ENCODE results near the gene PHF21A. TPM values are rescaled to one million over a fixed set of nuclear protein-coding genes. Genes with fewer than 3 reads are reported as not detected.

The PHF21A gene
- total and polyA plus RNA-seq, 2 of the 8 experiments (the other 6 are each of a cell fraction or from before 2014, with no cell fraction given) = 17.6 to 40.3 TPM

DNA sequence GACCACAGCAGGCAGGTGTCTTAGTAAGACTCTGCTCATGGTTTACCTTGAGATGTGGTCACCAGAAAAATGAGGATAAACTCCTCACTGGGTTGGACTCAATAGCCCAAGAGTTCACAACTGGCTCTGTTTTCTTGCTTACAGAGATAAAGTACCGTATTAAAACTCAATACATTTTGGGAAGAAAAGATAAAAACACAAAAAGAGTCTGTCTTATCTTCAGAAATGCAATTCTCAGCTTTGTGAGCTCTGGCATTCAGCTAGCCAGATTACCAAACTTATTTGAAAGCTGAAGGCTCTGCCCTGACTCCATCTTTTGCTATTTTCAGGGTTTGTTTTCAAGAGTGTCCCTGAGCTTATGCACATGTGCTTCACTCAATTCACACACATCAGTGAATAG is 75.4 kb downstream of the PHF21A start:
- no peaks in the 10 kb centered on the region for H3K79me1 ChIP-seq (ENCODE audit: low read depth, low read length)
- H3K23me2 ChIP-seq (ENCODE audit: low read depth, low read length) = no peaks in the 10 kb centered on the region; the same call in 1 of the 2 replicates
- no peak overlapping the region for H3K4ac ChIP-seq (replicated peaks; ENCODE audit: insufficient read length, low read depth, low read length)
- H3K27me3 ChIP-seq (replicated peaks in 1 of 4; ENCODE audit: control insufficient read depth in 3 of 4, extremely low read depth in 1 of 4, insufficient read depth in 3 of 4, low read length in 3 of 4) = no peaks in the 10 kb centered on the region
- H2BK20ac ChIP-seq (ENCODE audit: low read length) = no peak overlapping the region
- no peak overlapping the region for H2AFZ ChIP-seq (ENCODE audit: low read length)
- H4K20me1 ChIP-seq (replicated peaks in 1 of 2; ENCODE audit: control insufficient read depth in 1 of 2, insufficient read depth in 2 of 2, low read length in 2 of 2) = no peaks in the 10 kb centered on the region
- no peak overlapping the region for H3K56ac ChIP-seq (replicated peaks; ENCODE audit: insufficient read length, low read depth, low read length)
- H3K9me3 ChIP-seq (ENCODE audit: insufficient read depth in 2 of 2, low read depth in 1 of 2, low read length in 1 of 2) = no peaks in the 10 kb centered on the region
- no peak overlapping the region for H4K8ac ChIP-seq (ENCODE audit: extremely low read depth, insufficient read depth, low read length)
- no peak overlapping the region for H2BK15ac ChIP-seq (ENCODE audit: low read length)
- POLR2A ChIA-PET (ENCODE audit: partially characterized antibody) = interaction anchor here (0.6 to 1.2 kb wide), 3 partner anchors 8 to 54 kb away, joined by 3 read pairs; no protein-coding TSS in a partner anchor
- no peak overlapping the region for H3K14ac ChIP-seq (ENCODE audit: insufficient read length)
- no peak for FAIRE-seq
- no peak overlapping the region for H4K5ac ChIP-seq (ENCODE audit: insufficient read length, low read depth, low read length)
- H3K36me3 ChIP-seq (ENCODE audit: control insufficient read depth in 2 of 4, insufficient read depth in 4 of 4, low read length in 3 of 4) = no peaks in the 10 kb centered on the region
- H3K27ac ChIP-seq (ENCODE audit: low read depth, low read length) = no peak overlapping the region
- no peak overlapping the region for H3K4me3 ChIP-seq (ENCODE audit: extremely low read depth in 1 of 4, insufficient read depth in 2 of 4, low read depth in 3 of 4, low read length in 4 of 4)
- H3K4me2 ChIP-seq (ENCODE audit: insufficient read depth in 1 of 2, low read depth in 2 of 2, low read length in 2 of 2) = no peak overlapping the region; a peak in 1 of 4 replicates
- H3K9ac ChIP-seq (replicated peaks in 1 of 4; ENCODE audit: extremely low read depth in 1 of 4, low read depth in 3 of 4, low read length in 3 of 4) = no peak overlapping the region
- H3K79me2 ChIP-seq (ENCODE audit: control insufficient read depth in 1 of 2, insufficient read depth in 2 of 2, low read length in 2 of 2) = peaks cover 0 to 3% of the 10 kb centered on the region in 2 experiments; a peak in 1 of 4 replicates
- TF ChIP-seq CREB1 (IDR thresholded peaks at IDR 0.05) (no peak), SIX5 (IDR thresholded peaks at IDR 0.05; ENCODE audit: low read depth, low read length) (no peak)
- no peak overlapping the region for H2BK120ac ChIP-seq (replicated peaks; ENCODE audit: low read depth, low read length)
- CTCF ChIA-PET (ENCODE audit: partially characterized antibody) = interaction anchor here (0.5 to 0.6 kb wide), 3 partner anchors 81 to 1691 kb away, joined by 3 to 4 read pairs (median 3); no protein-coding TSS in a partner anchor
- H2AK5ac ChIP-seq (ENCODE audit: low read depth, low read length) = no peak overlapping the region
- H2BK5ac ChIP-seq (ENCODE audit: low read depth, low read length) = no peak overlapping the region
- H3K23ac ChIP-seq (ENCODE audit: insufficient read length) = no peak overlapping the region
- H2BK12ac ChIP-seq (ENCODE audit: low read depth, low read length) = no peak overlapping the region
- no peak overlapping the region for H4K91ac ChIP-seq (replicated peaks; ENCODE audit: insufficient read length, low read length)
- DNase-seq (ENCODE audit: low read depth in 1 of 2, low spot score in 2 of 2) = no peak
- peaks cover 6 to 18% (median 16%) of the 10 kb centered on the region in 4 experiments; a peak in 5 of 7 replicates for H3K4me1 ChIP-seq (replicated peaks in 1 of 4; ENCODE audit: control insufficient read depth in 3 of 4, insufficient read depth in 4 of 4, low read length in 3 of 4)
- 83% methylated on average over 1 of the region's 1 CpG; no CpG with 5 or more reads in 1 of the 2 experiments for WGBS, 2 experiments (ENCODE audit: extremely low coverage in 1 of 2, insufficient coverage in 1 of 2, insufficient read length in 1 of 2, insufficient replicate concordance in 2 of 2, low coverage in 1 of 2, low lambda C conversion rate in 2 of 2, missing lambda C conversion rate in 1 of 2)
- H3K18ac ChIP-seq (ENCODE audit: extremely low read depth, low read length) = no peak overlapping the region
